Activated T-helper 17 cell treated with anti-CD3 and anti-CD28 coated beads, Interleukin-2, amount 50 U/mL, for 72 hours (primary cell): ENCODE results near the gene CLECL1. TPM values are rescaled to one million over a fixed set of nuclear protein-coding genes. Genes with fewer than 3 reads are reported as not detected.
"Not testable (repeated sequence)": the region's sequence is repeated elsewhere in the genome, so short reads cannot be mapped to it uniquely, and the experiment has no call there.

Source experiments
- ATAC-seq: fragments of 150-1000 bp; cut with Tn5 transposase; replicated peaks from 2 replicates; pipeline ENCODE4 v1.10.0; 2021; ENCODE audit warnings: mild to moderate bottlenecking, moderate library complexity
- H3K27ac Mint-ChIP-seq: one replicate; pipeline ENCODE4 v1.8.0; 2022; ENCODE audit warnings: mixed read lengths
- H3K27me3 Mint-ChIP-seq: one replicate; pipeline ENCODE4 v1.8.0; 2022; ENCODE audit warnings: mixed read lengths
- H3K36me3 Mint-ChIP-seq: one replicate; pipeline ENCODE4 v1.8.0; 2022; ENCODE audit warnings: low read depth, mild to moderate bottlenecking, mixed read lengths
- H3K4me1 Mint-ChIP-seq: one replicate; pipeline ENCODE4 v1.8.0; 2022; ENCODE audit warnings: mixed read lengths
- H3K4me3 Mint-ChIP-seq: one replicate; pipeline ENCODE4 v1.8.0; 2022; ENCODE audit warnings: mild to moderate bottlenecking, mixed read lengths
- H3K9me3 Mint-ChIP-seq: one replicate; pipeline ENCODE4 v1.8.0; 2022; ENCODE audit warnings: mixed read lengths
- total RNA-seq, 2 donors: library from RNA; stranded (reverse); gene quantifications; one replicate each; pipeline ENCODE4 v1.2.3, GENCODE V29; 2022

CLECL1 gene
- total RNA-seq, 2 donors from 2014 or later, result 6.1 to 7.7 TPM

DNA sequence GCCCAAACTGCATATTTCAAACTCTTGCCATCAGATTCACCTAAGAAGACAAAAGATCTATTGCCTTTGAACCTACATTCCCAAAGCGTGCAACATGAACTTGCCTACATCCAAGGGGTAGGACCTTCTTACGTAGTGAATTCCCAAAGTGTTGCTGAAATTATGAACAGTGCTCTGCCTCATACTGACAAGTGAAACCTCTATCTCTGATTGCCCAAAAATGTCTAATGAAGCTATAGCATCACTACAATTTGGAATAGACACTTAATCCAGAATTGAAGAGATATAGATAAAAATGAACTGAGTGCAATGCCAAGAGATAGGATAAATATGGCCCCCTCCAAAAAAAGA is 32.3 kb downstream of the CLECL1 start:
- no peak for ATAC-seq
- H3K27ac Mint-ChIP-seq, result peak overlapping the region; percentile 87
- peaks cover 23% of the 10 kb centered on the region for H3K36me3 Mint-ChIP-seq
- H3K4me3 Mint-ChIP-seq, result peak overlapping the region; percentile 80
- peaks cover 2% of the 10 kb centered on the region for H3K9me3 Mint-ChIP-seq
- no peaks in the 10 kb centered on the region for H3K27me3 Mint-ChIP-seq
- peaks cover 39% of the 10 kb centered on the region for H3K4me1 Mint-ChIP-seq

GRCh38 chr12:9699898-9700605 is 32.8 kb downstream of the CLECL1 start:
- Mint-ChIP-seq H3K4me1 (peaks cover 40% of the 10 kb centered on the region), H3K27me3 (no peaks in the 10 kb centered on the region), H3K27ac (no peak overlapping the region), H3K9me3 (peaks cover 5% of the 10 kb centered on the region), H3K4me3 (peak overlapping the region; percentile 1), H3K36me3 (peaks cover 28% of the 10 kb centered on the region)
- no peak for ATAC-seq

GRCh38 chr12:9699269-9699897 is 33.5 kb downstream of the CLECL1 start:
- no peaks in the 10 kb centered on the region for H3K27me3 Mint-ChIP-seq
- no peak for ATAC-seq
- H3K27ac Mint-ChIP-seq, result peak overlapping the region; percentile 78

DNA sequence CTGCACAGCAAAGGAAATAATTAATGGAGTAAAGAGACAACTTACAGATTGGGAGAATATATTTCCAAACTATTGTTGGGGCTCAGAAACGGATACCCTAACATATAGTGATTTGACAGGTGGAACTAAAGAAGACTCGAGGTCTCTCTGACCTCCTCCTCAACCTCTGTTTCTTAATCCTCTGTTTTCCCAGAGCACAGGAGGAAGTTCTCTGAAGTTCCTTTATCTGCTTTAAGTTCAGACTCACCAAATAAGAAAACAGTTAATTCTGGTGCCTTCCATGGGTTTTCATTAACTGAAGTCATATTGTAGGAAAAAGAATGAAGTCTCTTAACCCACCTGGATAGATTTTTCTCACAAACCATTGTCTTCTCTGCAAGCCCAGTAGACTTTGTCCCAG is 34.2 kb downstream of the CLECL1 start:
- H3K27me3 Mint-ChIP-seq, result no peaks in the 10 kb centered on the region
- peak overlapping the region; percentile 78 for H3K27ac Mint-ChIP-seq
- peaks cover 40% of the 10 kb centered on the region for H3K4me1 Mint-ChIP-seq
- peaks cover 5% of the 10 kb centered on the region for H3K9me3 Mint-ChIP-seq
- no peak for ATAC-seq
- H3K36me3 Mint-ChIP-seq, result peaks cover 42% of the 10 kb centered on the region
- peak overlapping the region; percentile 18 for H3K4me3 Mint-ChIP-seq

More at GRCh38 chr12:9699269-9699897, 33.5 kb downstream of the CLECL1 start:
- Mint-ChIP-seq H3K9me3 (peaks cover 5% of the 10 kb centered on the region), H3K4me3 (peak overlapping the region; percentile 18), H3K36me3 (peaks cover 35% of the 10 kb centered on the region), H3K4me1 (peaks cover 40% of the 10 kb centered on the region)

GRCh38 chr12:9697619-9698018 is 35.3 kb downstream of the CLECL1 start:
- ATAC-seq, result peak; percentile 49
- Mint-ChIP-seq H3K27ac (peak overlapping the region; percentile 42), H3K9me3 (peaks cover 5% of the 10 kb centered on the region), H3K4me3 (no peak overlapping the region), H3K27me3 (no peaks in the 10 kb centered on the region), H3K4me1 (peaks cover 36% of the 10 kb centered on the region), H3K36me3 (peaks cover 52% of the 10 kb centered on the region)

GRCh38 chr12:9695661-9696060 is 37.2 kb downstream of the CLECL1 start:
- peak overlapping the region; percentile 22 for H3K27ac Mint-ChIP-seq
- H3K36me3 Mint-ChIP-seq, result peaks cover 72% of the 10 kb centered on the region
- H3K9me3 Mint-ChIP-seq, H3K27me3 Mint-ChIP-seq, ATAC-seq, H3K4me3 Mint-ChIP-seq: not testable (repeated sequence)
- H3K4me1 Mint-ChIP-seq, result peaks cover 19% of the 10 kb centered on the region

GRCh38 chr12:9695150-9695549 is 37.7 kb downstream of the CLECL1 start:
- peak overlapping the region; percentile 22 for H3K27ac Mint-ChIP-seq
- peaks cover 16% of the 10 kb centered on the region for H3K4me1 Mint-ChIP-seq

DNA sequence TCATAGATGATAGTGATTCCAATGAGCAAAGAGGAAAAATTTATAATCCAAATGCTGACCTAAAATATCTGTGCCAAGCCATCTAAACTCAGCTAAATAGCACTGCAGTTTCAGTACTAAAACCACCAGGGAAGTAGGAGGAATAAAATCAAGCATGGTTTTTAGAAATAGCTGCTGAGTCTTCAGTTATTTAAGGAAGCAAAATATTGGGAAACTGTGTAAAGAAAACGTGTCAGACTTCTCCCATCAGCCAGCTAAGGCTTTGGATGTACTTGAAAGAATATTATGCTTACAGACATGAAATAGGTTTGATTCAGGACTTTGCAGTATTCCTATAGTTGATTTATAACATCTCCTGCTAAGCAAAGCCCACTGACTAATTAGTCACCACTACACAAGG is 38.7 kb downstream of the CLECL1 start:
- no peak overlapping the region for H3K27ac Mint-ChIP-seq
- peaks cover 11% of the 10 kb centered on the region for H3K4me1 Mint-ChIP-seq

More at GRCh38 chr12:9695150-9695549, 37.7 kb downstream of the CLECL1 start:
- H3K9me3 Mint-ChIP-seq, ATAC-seq, H3K27me3 Mint-ChIP-seq, H3K4me3 Mint-ChIP-seq: not testable (repeated sequence)
- H3K36me3 Mint-ChIP-seq, result peaks cover 77% of the 10 kb centered on the region

DNA sequence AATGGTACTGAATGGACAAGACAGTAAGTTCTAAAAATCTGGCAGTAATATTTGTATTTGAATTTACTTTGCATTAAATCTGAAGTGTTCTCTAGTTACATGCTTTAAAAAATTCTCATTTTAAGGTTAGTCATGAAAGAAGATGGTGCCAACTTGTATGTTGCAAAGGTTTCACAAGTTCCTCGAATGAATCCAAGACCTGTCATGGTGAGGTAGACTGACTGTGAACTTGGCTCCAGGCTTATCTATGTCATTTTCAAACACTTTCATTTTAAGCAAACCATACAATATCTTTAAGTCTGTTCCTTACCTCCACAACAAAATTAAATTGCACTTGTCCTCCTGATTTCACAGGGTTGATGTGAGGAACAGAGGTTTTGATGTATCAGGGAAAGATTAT is 40.0 kb downstream of the CLECL1 start:
- Mint-ChIP-seq H3K27me3 (no peaks in the 10 kb centered on the region), H3K36me3 (peaks cover 99% of the 10 kb centered on the region), H3K27ac (no peak overlapping the region), H3K4me1 (peaks cover 6% of the 10 kb centered on the region), H3K4me3 (no peak overlapping the region), H3K9me3 (peaks cover 5% of the 10 kb centered on the region)
- ATAC-seq, result no peak

More for the DNA sequence above, 38.7 kb downstream of the CLECL1 start:
- H3K27me3 Mint-ChIP-seq, result no peaks in the 10 kb centered on the region
- peaks cover 86% of the 10 kb centered on the region for H3K36me3 Mint-ChIP-seq
- ATAC-seq, result no peak
- no peak overlapping the region for H3K4me3 Mint-ChIP-seq
- H3K9me3 Mint-ChIP-seq, result peaks cover 5% of the 10 kb centered on the region

GRCh38 chr12:9687228-9687627 is 45.7 kb downstream of the CLECL1 start:
- H3K27ac Mint-ChIP-seq, result no peak overlapping the region
- H3K4me3 Mint-ChIP-seq, result no peak overlapping the region
- peak; percentile 78 for ATAC-seq
- peaks cover 32% of the 10 kb centered on the region for H3K4me1 Mint-ChIP-seq
- H3K36me3 Mint-ChIP-seq, result peaks cover 100% of the 10 kb centered on the region
- H3K9me3 Mint-ChIP-seq, result peaks cover 4% of the 10 kb centered on the region
- H3K27me3 Mint-ChIP-seq, result no peaks in the 10 kb centered on the region

DNA sequence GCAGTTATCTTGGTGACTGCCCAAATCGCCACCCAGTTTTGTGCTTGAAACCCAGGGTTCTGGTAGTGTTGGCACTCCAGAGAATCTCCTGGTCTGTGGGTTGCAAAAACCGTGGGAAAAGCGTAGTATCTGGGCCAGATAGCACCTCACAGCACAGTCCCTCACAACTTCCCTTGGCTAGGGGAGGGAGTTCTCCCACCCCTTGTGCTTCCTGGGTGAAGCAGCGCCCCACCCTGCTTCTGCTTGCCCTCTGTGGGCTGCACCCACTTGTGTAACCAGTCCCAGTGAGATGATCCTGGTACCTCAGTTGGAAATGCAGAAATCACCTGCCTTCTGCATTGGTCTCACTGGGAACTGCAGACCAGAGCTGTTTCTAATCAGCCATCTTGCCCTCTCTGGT is 47.0 kb downstream of the CLECL1 start:
- H3K36me3 Mint-ChIP-seq, result peaks cover 100% of the 10 kb centered on the region
- H3K27me3 Mint-ChIP-seq, result no peaks in the 10 kb centered on the region
- peak overlapping the region; percentile 39 for H3K4me3 Mint-ChIP-seq
- H3K27ac Mint-ChIP-seq, result peak overlapping the region; percentile 76
- peaks cover 38% of the 10 kb centered on the region for H3K4me1 Mint-ChIP-seq
- ATAC-seq, result peak; percentile 5
- peaks cover 8% of the 10 kb centered on the region for H3K9me3 Mint-ChIP-seq

DNA sequence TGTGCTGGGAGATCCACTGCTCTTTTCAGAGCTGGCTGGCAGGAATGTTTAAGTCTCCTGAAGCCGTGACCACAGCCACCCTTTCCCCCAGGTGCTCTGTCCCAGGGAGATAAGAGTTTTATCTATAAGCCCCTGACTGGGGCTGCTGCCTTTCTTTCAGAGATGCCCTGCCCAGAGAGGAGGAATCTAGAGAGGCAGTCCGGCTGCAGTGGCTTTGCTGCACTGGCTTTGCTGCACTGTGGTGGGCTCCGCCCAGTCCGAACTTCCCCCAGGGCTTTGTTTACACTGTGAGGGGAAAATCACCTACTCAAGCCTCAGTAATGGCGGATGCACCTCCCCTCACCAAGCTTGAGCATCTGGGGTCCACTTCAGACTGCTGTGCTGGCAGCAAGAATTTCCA is 47.5 kb downstream of the CLECL1 start:
- Mint-ChIP-seq H3K27ac (peak overlapping the region; percentile 62), H3K4me1 (peaks cover 38% of the 10 kb centered on the region), H3K4me3 (peak overlapping the region; percentile 51), H3K36me3 (peaks cover 100% of the 10 kb centered on the region)
- H3K27me3 Mint-ChIP-seq, ATAC-seq, H3K9me3 Mint-ChIP-seq: not testable (repeated sequence)

DNA sequence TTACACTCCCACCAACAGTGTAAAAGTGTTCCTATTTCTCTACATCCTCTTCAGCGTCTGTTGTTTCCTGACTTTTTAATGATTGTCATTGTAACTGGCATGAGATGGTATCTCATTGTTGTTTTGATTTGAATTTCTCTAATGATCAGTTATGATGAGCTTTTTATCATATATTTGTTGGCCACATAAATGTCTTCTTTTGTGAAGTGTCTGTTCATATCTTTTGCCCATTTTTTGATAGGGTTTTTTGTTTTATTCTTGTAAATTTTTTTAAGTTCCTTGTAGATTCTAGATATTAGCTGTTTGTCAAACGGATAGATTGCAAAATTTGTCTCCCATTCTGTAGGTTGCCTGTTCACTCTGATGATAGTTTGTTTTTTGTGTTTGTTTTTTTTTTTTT is 49.9 kb downstream of the CLECL1 start:
- Mint-ChIP-seq H3K36me3 (peaks cover 100% of the 10 kb centered on the region), H3K4me3 (peak overlapping the region; percentile 51), H3K27ac (peak overlapping the region; percentile 44), H3K4me1 (peaks cover 56% of the 10 kb centered on the region), H3K9me3 (peaks cover 17% of the 10 kb centered on the region)
- not testable (repeated sequence) for H3K27me3 Mint-ChIP-seq, ATAC-seq

DNA sequence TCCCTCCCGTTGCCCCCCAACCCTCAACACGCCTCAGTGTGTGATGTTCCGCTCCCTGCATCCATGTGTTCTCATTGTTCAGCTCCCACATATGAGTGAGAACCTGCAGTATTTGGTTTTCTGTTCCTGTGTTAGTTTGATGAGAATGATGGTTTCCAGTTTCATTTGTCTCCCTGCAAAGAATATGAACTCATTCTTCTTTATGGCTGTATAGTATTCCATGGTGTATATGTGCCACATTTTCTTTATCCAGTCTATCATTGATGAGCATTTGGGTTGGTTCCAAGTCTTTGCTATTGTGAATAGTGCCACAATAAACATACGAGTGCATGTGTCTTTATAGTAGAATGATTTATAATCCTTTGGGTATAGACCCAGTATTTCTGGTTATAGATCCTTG is 50.4 kb downstream of the CLECL1 start:
- H3K9me3 Mint-ChIP-seq, result peaks cover 17% of the 10 kb centered on the region
- H3K27me3 Mint-ChIP-seq, ATAC-seq: not testable (repeated sequence)
- H3K27ac Mint-ChIP-seq, result peak overlapping the region; percentile 44
- peak overlapping the region; percentile 51 for H3K4me3 Mint-ChIP-seq
- H3K4me1 Mint-ChIP-seq, result peaks cover 61% of the 10 kb centered on the region
- peaks cover 100% of the 10 kb centered on the region for H3K36me3 Mint-ChIP-seq

GRCh38 chr12:9674226-9674590 is 58.7 kb downstream of the CLECL1 start:
- Mint-ChIP-seq H3K27ac (peak overlapping the region; percentile 99), H3K4me1 (peaks cover 31% of the 10 kb centered on the region), H3K9me3 (no peaks in the 10 kb centered on the region), H3K4me3 (peak overlapping the region; percentile 88), H3K36me3 (peaks cover 100% of the 10 kb centered on the region), H3K27me3 (no peaks in the 10 kb centered on the region)
- peak; percentile 6 for ATAC-seq
